Breast epithelium (tissue), 3 donors: ENCODE data around the gene COX10.

Experiments
- POLR2A ChIP-seq: fragments of 450-650 bp; IDR thresholded peaks from one replicate; pipeline ENCODE4 v1.6.1; 2016; ENCODE audit warnings: antibody characterized with exemption, mild to moderate bottlenecking, moderate library complexity
- TF ChIP-seq, protein P1 (sequence below), 3 donors: fragments of 450-650 bp; IDR thresholded peaks; one replicate each; pipeline ENCODE4 v1.5.1; 2016 to 2017; ENCODE audit warnings: antibody characterized with exemption in 3 of 3, mild to moderate bottlenecking in 3 of 3, moderate library complexity in 3 of 3

DNA sequence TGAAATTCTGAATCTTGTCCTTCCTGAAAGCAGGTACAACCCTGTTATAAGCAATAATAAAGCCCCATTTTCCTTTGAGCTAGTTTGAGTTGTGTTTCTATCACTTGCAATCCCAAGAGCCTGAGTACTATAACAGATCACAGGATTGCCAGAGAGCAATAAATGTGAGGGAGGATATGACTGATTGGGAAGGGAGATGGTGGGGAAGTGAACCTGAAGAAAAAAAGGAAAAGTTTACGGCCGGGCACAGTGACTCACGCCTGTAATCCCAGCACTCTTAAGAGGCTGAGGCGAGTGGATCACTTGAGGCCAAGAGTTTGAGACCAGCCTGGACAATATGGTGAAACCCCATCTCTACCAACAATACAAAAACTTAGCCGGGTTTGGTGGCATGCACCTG lies 80.4 kb downstream of the COX10 start:
- TF ChIP-seq, protein P1, sequence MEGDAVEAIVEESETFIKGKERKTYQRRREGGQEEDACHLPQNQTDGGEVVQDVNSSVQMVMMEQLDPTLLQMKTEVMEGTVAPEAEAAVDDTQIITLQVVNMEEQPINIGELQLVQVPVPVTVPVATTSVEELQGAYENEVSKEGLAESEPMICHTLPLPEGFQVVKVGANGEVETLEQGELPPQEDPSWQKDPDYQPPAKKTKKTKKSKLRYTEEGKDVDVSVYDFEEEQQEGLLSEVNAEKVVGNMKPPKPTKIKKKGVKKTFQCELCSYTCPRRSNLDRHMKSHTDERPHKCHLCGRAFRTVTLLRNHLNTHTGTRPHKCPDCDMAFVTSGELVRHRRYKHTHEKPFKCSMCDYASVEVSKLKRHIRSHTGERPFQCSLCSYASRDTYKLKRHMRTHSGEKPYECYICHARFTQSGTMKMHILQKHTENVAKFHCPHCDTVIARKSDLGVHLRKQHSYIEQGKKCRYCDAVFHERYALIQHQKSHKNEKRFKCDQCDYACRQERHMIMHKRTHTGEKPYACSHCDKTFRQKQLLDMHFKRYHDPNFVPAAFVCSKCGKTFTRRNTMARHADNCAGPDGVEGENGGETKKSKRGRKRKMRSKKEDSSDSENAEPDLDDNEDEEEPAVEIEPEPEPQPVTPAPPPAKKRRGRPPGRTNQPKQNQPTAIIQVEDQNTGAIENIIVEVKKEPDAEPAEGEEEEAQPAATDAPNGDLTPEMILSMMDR (IDR thresholded peaks at IDR 0.05): no peak
- TF ChIP-seq POLR2A: no peak
